ENCODE results near the gene PLAC8L1. TPM values are rescaled to one million over a fixed set of nuclear protein-coding genes. Genes with fewer than 3 reads are reported as not detected.

PLAC8L1 gene
- polyA plus RNA-seq, 1 of the 3 experiments (the other 2 are of a cell fraction) = 0.21 TPM

DNA sequence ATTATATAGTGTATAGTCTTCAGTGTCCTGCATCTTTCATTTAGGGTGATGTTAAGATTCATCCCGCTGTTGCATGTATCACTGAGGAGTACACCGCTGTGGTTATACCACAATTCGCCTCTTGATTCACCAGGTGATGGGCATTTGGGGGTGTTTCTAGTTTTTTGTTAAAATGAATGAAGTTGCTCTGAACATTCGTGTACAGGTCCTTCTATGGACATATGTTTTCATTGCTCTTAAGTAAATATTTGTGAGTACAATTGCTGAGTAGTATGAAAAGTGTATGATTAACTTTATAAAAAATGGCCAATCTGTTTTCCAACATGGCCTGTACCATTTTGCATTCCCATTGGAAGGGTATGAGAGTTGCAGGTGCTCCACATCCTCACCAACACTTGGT, 61.7 kb downstream of the PLAC8L1 start:
- peaks cover 0 to 6% of the 10 kb centered on the region in 2 experiments; a peak in 2 of 4 replicates for H3K4me1 ChIP-seq (ENCODE audit: control insufficient read depth in 1 of 2, insufficient read depth in 2 of 2, low read depth in 1 of 2, low read length in 1 of 2)
- TF ChIP-seq, protein P1, sequence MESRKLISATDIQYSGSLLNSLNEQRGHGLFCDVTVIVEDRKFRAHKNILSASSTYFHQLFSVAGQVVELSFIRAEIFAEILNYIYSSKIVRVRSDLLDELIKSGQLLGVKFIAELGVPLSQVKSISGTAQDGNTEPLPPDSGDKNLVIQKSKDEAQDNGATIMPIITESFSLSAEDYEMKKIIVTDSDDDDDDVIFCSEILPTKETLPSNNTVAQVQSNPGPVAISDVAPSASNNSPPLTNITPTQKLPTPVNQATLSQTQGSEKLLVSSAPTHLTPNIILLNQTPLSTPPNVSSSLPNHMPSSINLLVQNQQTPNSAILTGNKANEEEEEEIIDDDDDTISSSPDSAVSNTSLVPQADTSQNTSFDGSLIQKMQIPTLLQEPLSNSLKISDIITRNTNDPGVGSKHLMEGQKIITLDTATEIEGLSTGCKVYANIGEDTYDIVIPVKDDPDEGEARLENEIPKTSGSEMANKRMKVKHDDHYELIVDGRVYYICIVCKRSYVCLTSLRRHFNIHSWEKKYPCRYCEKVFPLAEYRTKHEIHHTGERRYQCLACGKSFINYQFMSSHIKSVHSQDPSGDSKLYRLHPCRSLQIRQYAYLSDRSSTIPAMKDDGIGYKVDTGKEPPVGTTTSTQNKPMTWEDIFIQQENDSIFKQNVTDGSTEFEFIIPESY (IDR thresholded peaks at IDR 0.05; ENCODE audit: borderline replicate concordance, low read depth) = no peak
- TF ChIP-seq EP300 (IDR thresholded peaks at IDR 0.05; ENCODE audit: borderline replicate concordance in 1 of 2, low read depth in 1 of 2, low read length in 1 of 2) = no peak
- no peak for TF ChIP-seq JUND (IDR thresholded peaks at IDR 0.05)
- no peak for TF ChIP-seq RAD21 (IDR thresholded peaks at IDR 0.05; ENCODE audit: low read length)
- no peak for TF ChIP-seq GATA2 (CRISPR knock-in tag; IDR thresholded peaks at IDR 0.05)
- no peak for TF ChIP-seq TAF1 (IDR thresholded peaks at IDR 0.05; ENCODE audit: borderline replicate concordance, low read depth, low read length)
- TF ChIP-seq, protein P2, sequence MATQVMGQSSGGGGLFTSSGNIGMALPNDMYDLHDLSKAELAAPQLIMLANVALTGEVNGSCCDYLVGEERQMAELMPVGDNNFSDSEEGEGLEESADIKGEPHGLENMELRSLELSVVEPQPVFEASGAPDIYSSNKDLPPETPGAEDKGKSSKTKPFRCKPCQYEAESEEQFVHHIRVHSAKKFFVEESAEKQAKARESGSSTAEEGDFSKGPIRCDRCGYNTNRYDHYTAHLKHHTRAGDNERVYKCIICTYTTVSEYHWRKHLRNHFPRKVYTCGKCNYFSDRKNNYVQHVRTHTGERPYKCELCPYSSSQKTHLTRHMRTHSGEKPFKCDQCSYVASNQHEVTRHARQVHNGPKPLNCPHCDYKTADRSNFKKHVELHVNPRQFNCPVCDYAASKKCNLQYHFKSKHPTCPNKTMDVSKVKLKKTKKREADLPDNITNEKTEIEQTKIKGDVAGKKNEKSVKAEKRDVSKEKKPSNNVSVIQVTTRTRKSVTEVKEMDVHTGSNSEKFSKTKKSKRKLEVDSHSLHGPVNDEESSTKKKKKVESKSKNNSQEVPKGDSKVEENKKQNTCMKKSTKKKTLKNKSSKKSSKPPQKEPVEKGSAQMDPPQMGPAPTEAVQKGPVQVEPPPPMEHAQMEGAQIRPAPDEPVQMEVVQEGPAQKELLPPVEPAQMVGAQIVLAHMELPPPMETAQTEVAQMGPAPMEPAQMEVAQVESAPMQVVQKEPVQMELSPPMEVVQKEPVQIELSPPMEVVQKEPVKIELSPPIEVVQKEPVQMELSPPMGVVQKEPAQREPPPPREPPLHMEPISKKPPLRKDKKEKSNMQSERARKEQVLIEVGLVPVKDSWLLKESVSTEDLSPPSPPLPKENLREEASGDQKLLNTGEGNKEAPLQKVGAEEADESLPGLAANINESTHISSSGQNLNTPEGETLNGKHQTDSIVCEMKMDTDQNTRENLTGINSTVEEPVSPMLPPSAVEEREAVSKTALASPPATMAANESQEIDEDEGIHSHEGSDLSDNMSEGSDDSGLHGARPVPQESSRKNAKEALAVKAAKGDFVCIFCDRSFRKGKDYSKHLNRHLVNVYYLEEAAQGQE (IDR thresholded peaks at IDR 0.05; ENCODE audit: low read depth, low read length) = no peak
- no peak for TF ChIP-seq TCF12 (IDR thresholded peaks at IDR 0.05)
- TF ChIP-seq ELF1 (IDR thresholded peaks at IDR 0.05) = no peak
- TF ChIP-seq POLR2AphosphoS5 (IDR thresholded peaks at IDR 0.05; ENCODE audit: low read depth, low read length) = no peak
- TF ChIP-seq, protein P3, sequence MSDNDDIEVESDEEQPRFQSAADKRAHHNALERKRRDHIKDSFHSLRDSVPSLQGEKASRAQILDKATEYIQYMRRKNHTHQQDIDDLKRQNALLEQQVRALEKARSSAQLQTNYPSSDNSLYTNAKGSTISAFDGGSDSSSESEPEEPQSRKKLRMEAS (IDR thresholded peaks at IDR 0.05; ENCODE audit: low read depth) = no peak
- H4K20me1 ChIP-seq (ENCODE audit: insufficient read depth) = no peaks in the 10 kb centered on the region
- DNase-seq = no peak
- no peak overlapping the region for H3K4me2 ChIP-seq
- no peak overlapping the region for H2AFZ ChIP-seq (ENCODE audit: low read depth)
- CTCF ChIA-PET = interaction anchor here (0.6 to 0.9 kb wide), 2 partner anchors 218 to 1906 kb away, joined by 3 read pairs; no protein-coding TSS in a partner anchor
- H3K9me2 ChIP-seq = no peaks in the 10 kb centered on the region
- no peaks in the 10 kb centered on the region for H3K27me3 ChIP-seq (ENCODE audit: insufficient read depth)
- no peaks in the 10 kb centered on the region for H3K79me2 ChIP-seq (ENCODE audit: insufficient read depth)
- 94% methylated on average over 4 of the region's 4 CpGs for WGBS (ENCODE audit: low lambda C conversion rate)
- H3K9ac ChIP-seq = no peak overlapping the region
- no peak overlapping the region for H3K27ac ChIP-seq (ENCODE audit: low read depth in 2 of 2, low read length in 1 of 2)
- no peak overlapping the region for H3K4me3 ChIP-seq (ENCODE audit: low read depth in 2 of 2, low read length in 1 of 2)
- H3K36me3 ChIP-seq (replicated peaks in 1 of 2; ENCODE audit: control insufficient read depth in 1 of 2, insufficient read depth in 2 of 2, low read length in 1 of 2) = no peaks in the 10 kb centered on the region
- H3K9me3 ChIP-seq = no peaks in the 10 kb centered on the region
- no peaks in the 10 kb centered on the region for H3F3A ChIP-seq (replicated peaks; ENCODE audit: insufficient read depth)
- POLR2A ChIA-PET = no interaction called here

DNA sequence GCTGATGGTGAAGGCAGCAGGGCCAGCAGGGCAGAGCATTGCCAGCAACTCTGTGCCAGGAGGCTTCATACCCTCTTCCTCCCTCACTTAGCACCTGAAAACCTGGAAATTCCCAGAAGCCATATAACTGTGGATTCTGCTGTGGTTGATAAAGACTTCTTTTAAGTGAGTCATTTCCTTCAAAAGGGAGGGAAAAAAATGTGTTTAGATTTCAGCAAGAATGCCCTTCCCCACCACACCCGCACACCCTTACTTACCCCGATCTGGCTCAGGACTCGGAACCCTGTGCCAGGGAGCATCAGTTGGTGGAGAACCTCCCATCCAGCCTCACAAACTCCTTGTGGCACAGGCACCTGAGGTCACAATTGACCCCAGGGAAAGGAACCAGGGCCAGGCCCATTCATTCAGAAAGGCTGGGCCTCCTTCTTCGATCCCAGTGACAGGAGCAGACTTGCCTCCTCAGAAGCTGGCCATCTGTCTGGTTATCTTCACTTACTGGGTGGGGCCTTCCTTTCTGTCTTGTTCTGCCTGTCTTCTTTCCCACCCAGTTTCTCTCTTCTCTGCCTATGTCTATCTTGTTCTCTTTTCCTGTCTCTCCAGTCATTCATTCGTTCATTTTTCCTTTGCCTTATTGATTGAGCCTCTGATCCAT, 62.6 kb downstream of the PLAC8L1 start:
- H3K79me2 ChIP-seq (ENCODE audit: insufficient read depth) = no peaks in the 10 kb centered on the region
- no peak for DNase-seq
- CTCF ChIA-PET = interaction anchor here (1.6 kb wide), 1 partner anchor 28 kb away, joined by 3 read pairs; no protein-coding TSS in a partner anchor
- no peaks in the 10 kb centered on the region for H4K20me1 ChIP-seq (ENCODE audit: insufficient read depth)
- 77% methylated on average over 4 of the region's 5 CpGs for WGBS (ENCODE audit: low lambda C conversion rate)
- no peak overlapping the region for H3K4me3 ChIP-seq (ENCODE audit: low read depth in 2 of 2, low read length in 1 of 2)
- H3K27me3 ChIP-seq (ENCODE audit: insufficient read depth) = no peaks in the 10 kb centered on the region
- TF ChIP-seq TCF12 (IDR thresholded peaks at IDR 0.05) = peak; percentile 46
- TF ChIP-seq MEF2A (IDR thresholded peaks at IDR 0.05; ENCODE audit: borderline replicate concordance, low read depth) = no peak
- no peak for TF ChIP-seq NFIC (IDR thresholded peaks at IDR 0.05; ENCODE audit: borderline replicate concordance)
- 0 out of 2 replicates have a peak, but pooled peaks have one; percentile 10 for TF ChIP-seq TEAD4 (IDR thresholded peaks at IDR 0.05; ENCODE audit: borderline replicate concordance, insufficient read depth)
- no peak for TF ChIP-seq RCOR1 (IDR thresholded peaks at IDR 0.05; ENCODE audit: low read length)
- no peak for TF ChIP-seq POLR2AphosphoS5 (IDR thresholded peaks at IDR 0.05; ENCODE audit: low read depth, low read length)
- TF ChIP-seq FOSL2 (IDR thresholded peaks at IDR 0.05; ENCODE audit: borderline replicate concordance, low read depth) = peak; percentile 44; the same call in 1 of the 2 replicates
- H2AFZ ChIP-seq (ENCODE audit: low read depth) = no peak overlapping the region
- H3K4me2 ChIP-seq = no peak overlapping the region
- no peak overlapping the region for H3K27ac ChIP-seq (ENCODE audit: low read depth in 2 of 2, low read length in 1 of 2)
- no peaks in the 10 kb centered on the region for H3K9me2 ChIP-seq
- no peaks in the 10 kb centered on the region for H3K9me3 ChIP-seq
- H3K36me3 ChIP-seq (replicated peaks in 1 of 2; ENCODE audit: control insufficient read depth in 1 of 2, insufficient read depth in 2 of 2, low read length in 1 of 2) = no peaks in the 10 kb centered on the region
- no peaks in the 10 kb centered on the region for H3F3A ChIP-seq (replicated peaks; ENCODE audit: insufficient read depth)
- peaks cover 0 to 7% of the 10 kb centered on the region in 2 experiments; a peak in 2 of 4 replicates for H3K4me1 ChIP-seq (ENCODE audit: control insufficient read depth in 1 of 2, insufficient read depth in 2 of 2, low read depth in 1 of 2, low read length in 1 of 2)
- H3K9ac ChIP-seq = no peak overlapping the region
- POLR2A ChIA-PET = no interaction called here

Measured in SK-N-SH (cell line).